H1 (cell line): ENCODE data around the gene HRH4. TPM values are rescaled to one million over a fixed set of nuclear protein-coding genes. Genes with fewer than 3 reads are reported as not detected.

Source experiments
- CTCF ChIA-PET: fragments of 300-600 bp; sonication (Branson Sonifier 250); formaldehyde crosslinking; loops from one replicate; lab custom pipeline; 2021; ENCODE audit not compliant: partially characterized antibody; lab: Charles Lee
- POLR2A ChIA-PET: fragments of 300-600 bp; sonication (Branson Sonifier 250); formaldehyde crosslinking; loops from one replicate; lab custom pipeline; 2021; ENCODE audit warnings: inconsistent platforms; ENCODE audit not compliant: partially characterized antibody; lab: Charles Lee
- DNase-seq, 2 experiments: peaks; one replicate each; pipeline versions ENCODE4 v3.0.0 to v3.0.0-alpha.2; 2010 to 2022; ENCODE audit warnings: low spot score in 2 of 2, low read depth in 1 of 2, mixed read lengths in 1 of 2
- FAIRE-seq: peaks from 2 replicates; lab custom pipeline; 2011; peaks lifted over from hg19 to GRCh38; lab: Jason Lieb, UNC
- H2AFZ ChIP-seq: 2 replicates; pipeline ENCODE4 v1.8.1; 2012; ENCODE audit warnings: low read length, inconsistent platforms
- H2AK5ac ChIP-seq: 2 replicates; pipeline ENCODE4 v1.6.1; 2013; ENCODE audit warnings: low read depth, low read length
- H2BK120ac ChIP-seq: replicated peaks from 2 replicates; pipeline ENCODE3; 2013; ENCODE audit warnings: low read depth, low read length, inconsistent platforms
- H2BK12ac ChIP-seq: 2 replicates; pipeline ENCODE4 v1.6.1; 2013; ENCODE audit warnings: low read depth, low read length
- H2BK15ac ChIP-seq: 2 replicates; pipeline ENCODE4 v1.6.1; 2013; ENCODE audit warnings: low read length
- H2BK20ac ChIP-seq: 2 replicates; pipeline ENCODE4 v1.6.1; 2013; ENCODE audit warnings: low read length
- H2BK5ac ChIP-seq: 2 replicates; pipeline ENCODE4 v1.6.1; 2013; ENCODE audit warnings: low read depth, low read length
- H3K14ac ChIP-seq: 2 replicates; pipeline ENCODE4 v1.6.1; 2013; ENCODE audit warnings: inconsistent platforms; ENCODE audit not compliant: insufficient read length
- H3K18ac ChIP-seq: 2 replicates; pipeline ENCODE4 v1.6.1; 2013; ENCODE audit warnings: low read length; ENCODE audit errors: extremely low read depth
- H3K23ac ChIP-seq: 2 replicates; pipeline ENCODE4 v1.6.1; 2013; ENCODE audit warnings: inconsistent platforms; ENCODE audit not compliant: insufficient read length
- H3K23me2 ChIP-seq: 2 replicates; pipeline ENCODE4 v1.6.1; 2013; ENCODE audit warnings: low read depth, low read length
- H3K27ac ChIP-seq: 2 replicates; pipeline ENCODE4 v1.6.1; 2011; ENCODE audit warnings: low read depth, low read length, inconsistent platforms
- H3K27me3 ChIP-seq, 4 experiments: replicated peaks in 1 of 4; 1 replicate in 1 of 4; 2 replicates in 3 of 4; pipeline versions ENCODE4 v1.6.1 to v1.8.1; 2011 to 2013; ENCODE audit warnings: low read length in 3 of 4, mild to moderate bottlenecking in 3 of 4, inconsistent platforms in 2 of 4, mixed read lengths in 2 of 4, moderate library complexity in 1 of 4; ENCODE audit not compliant: control insufficient read depth in 3 of 4, insufficient read depth in 3 of 4; ENCODE audit errors: extremely low read depth in 1 of 4
- H3K36me3 ChIP-seq, 4 experiments: 2 replicates each; pipeline versions ENCODE4 v1.6.1 to v1.8.1; 2011 to 2013; ENCODE audit warnings: mild to moderate bottlenecking in 4 of 4, low read length in 3 of 4, moderate library complexity in 2 of 4, control low read depth in 1 of 4, inconsistent platforms in 1 of 4; ENCODE audit not compliant: insufficient read depth in 4 of 4, control insufficient read depth in 2 of 4
- H3K4ac ChIP-seq: replicated peaks from 2 replicates; pipeline ENCODE3; 2013; ENCODE audit warnings: low read length, low read depth, mixed read lengths, inconsistent platforms; ENCODE audit not compliant: insufficient read length
- H3K4me1 ChIP-seq, 4 experiments: replicated peaks in 1 of 4; 1 replicate in 1 of 4; 2 replicates in 3 of 4; pipeline versions ENCODE4 v1.6.1 to v1.8.1; 2011 to 2013; ENCODE audit warnings: low read length in 3 of 4, inconsistent platforms in 2 of 4, mixed read lengths in 1 of 4; ENCODE audit not compliant: insufficient read depth in 4 of 4, control insufficient read depth in 3 of 4
- H3K4me2 ChIP-seq, 2 experiments: 2 replicates each; pipeline versions ENCODE4 v1.6.1 to v1.8.1; 2011 to 2013; ENCODE audit warnings: low read depth in 2 of 2, low read length in 2 of 2, control low read depth in 1 of 2, inconsistent platforms in 1 of 2, mild to moderate bottlenecking in 1 of 2; ENCODE audit not compliant: insufficient read depth in 1 of 2
- H3K4me3 ChIP-seq, 4 experiments: fragments of 200-600, 300-600 bp in 1 of 4; sonication (generic), shearing (Covaris generic), sonication (Bioruptor Twin) in 1 of 4; 2 replicates each; pipeline versions ENCODE4 v1.5.1 to v1.8.1; 2011 to 2016; ENCODE audit warnings: low read length in 4 of 4, low read depth in 3 of 4, control low read depth in 2 of 4, inconsistent platforms in 2 of 4, mild to moderate bottlenecking in 2 of 4, mixed read lengths in 1 of 4, moderate library complexity in 1 of 4; ENCODE audit not compliant: insufficient read depth in 2 of 4; ENCODE audit errors: extremely low read depth in 1 of 4
- H3K56ac ChIP-seq: replicated peaks from 2 replicates; pipeline ENCODE3; 2013; ENCODE audit warnings: low read depth, mild to moderate bottlenecking, mixed read lengths, low read length, inconsistent platforms; ENCODE audit not compliant: insufficient read length
- H3K79me1 ChIP-seq: 2 replicates; pipeline ENCODE4 v1.6.1; 2013; ENCODE audit warnings: low read depth, low read length, control low read depth
- H3K79me2 ChIP-seq, 2 experiments: 2 replicates each; pipeline versions ENCODE4 v1.6.1 to v1.8.1; 2012 to 2013; ENCODE audit warnings: low read length in 2 of 2, mild to moderate bottlenecking in 2 of 2, inconsistent platforms in 1 of 2; ENCODE audit not compliant: insufficient read depth in 2 of 2, control insufficient read depth in 1 of 2
- H3K9ac ChIP-seq, 4 experiments: replicated peaks in 1 of 4; 1 replicate in 1 of 4; 2 replicates in 3 of 4; pipeline versions ENCODE4 v1.6.1 to v1.8.1; 2011 to 2013; ENCODE audit warnings: low read depth in 3 of 4, low read length in 3 of 4, control low read depth in 2 of 4, mild to moderate bottlenecking in 2 of 4, moderate library complexity in 2 of 4, inconsistent platforms in 1 of 4; ENCODE audit errors: extremely low read depth in 1 of 4
- H3K9me3 ChIP-seq, 2 experiments: 2 replicates each; pipeline versions ENCODE4 v1.6.1 to v1.8.1; 2012 to 2013; ENCODE audit warnings: mild to moderate bottlenecking in 2 of 2, moderate library complexity in 2 of 2, control low read depth in 1 of 2, inconsistent platforms in 1 of 2, low read depth in 1 of 2, low read length in 1 of 2, mixed read lengths in 1 of 2; ENCODE audit not compliant: insufficient read depth in 2 of 2
- H4K20me1 ChIP-seq, 2 experiments: replicated peaks in 1 of 2; 2 replicates each; pipeline versions ENCODE3 to v1.8.1; 2011 to 2013; ENCODE audit warnings: inconsistent platforms in 2 of 2, low read length in 2 of 2, mild to moderate bottlenecking in 1 of 2; ENCODE audit not compliant: insufficient read depth in 2 of 2, control insufficient read depth in 1 of 2
- H4K5ac ChIP-seq: 2 replicates; pipeline ENCODE4 v1.6.1; 2013; ENCODE audit warnings: low read length, low read depth, mixed read lengths, inconsistent platforms; ENCODE audit not compliant: insufficient read length
- H4K8ac ChIP-seq: 2 replicates; pipeline ENCODE4 v1.8.0; 2013; ENCODE audit warnings: mild to moderate bottlenecking, moderate library complexity, low read length, inconsistent platforms; ENCODE audit not compliant: insufficient read depth; ENCODE audit errors: extremely low read depth
- H4K91ac ChIP-seq: replicated peaks from 2 replicates; pipeline ENCODE3; 2013; ENCODE audit warnings: low read length, mixed read lengths, inconsistent platforms; ENCODE audit not compliant: insufficient read length
- GABPA ChIP-seq: IDR thresholded peaks from 2 replicates; pipeline ENCODE4 v1.6.1; 2011; ENCODE audit warnings: mild to moderate bottlenecking, low read length, moderate library complexity, borderline replicate concordance; ENCODE audit not compliant: insufficient read depth
- HDAC2 ChIP-seq, 2 experiments: fragments of 300-600 bp in 1 of 2; sonication (generic) in 1 of 2; IDR thresholded peaks; 2 replicates each; pipeline ENCODE4 v1.6.1; 2011 to 2012; ENCODE audit warnings: low read depth in 2 of 2, low read length in 2 of 2, mild to moderate bottlenecking in 2 of 2, moderate library complexity in 2 of 2, borderline replicate concordance in 1 of 2, inconsistent platforms in 1 of 2
- PHF8 ChIP-seq: fragments of 200-600 bp; sonication (generic); conservative IDR thresholded peaks from 2 replicates; pipeline ENCODE4 v1.7.1; 2012; ENCODE audit warnings: low read depth, mild to moderate bottlenecking, inconsistent platforms, low read length, moderate library complexity
- POLR2AphosphoS5 ChIP-seq: IDR thresholded peaks from 2 replicates; pipeline ENCODE4 v1.6.1; 2011; ENCODE audit warnings: low read depth, low read length
- SIRT6 ChIP-seq: IDR thresholded peaks from one replicate; pipeline ENCODE4 v1.7.1; 2012; ENCODE audit warnings: low read length, inconsistent platforms
- SP4 ChIP-seq: IDR thresholded peaks from 2 replicates; pipeline ENCODE4 v1.6.1; 2012; ENCODE audit warnings: low read length, inconsistent platforms
- WGBS, 2 experiments: shearing (Covaris generic) in 1 of 2; methylation state at CpG; one replicate each; pipeline versions ENCODE4 v1.1.6 to v1.1.7; 2013 to 2015; ENCODE audit warnings: low lambda C conversion rate in 2 of 2, mixed read lengths in 2 of 2, inconsistent platforms in 1 of 2, low coverage in 1 of 2, missing lambda C conversion rate in 1 of 2; ENCODE audit not compliant: insufficient replicate concordance in 2 of 2, insufficient coverage in 1 of 2, insufficient read length in 1 of 2; ENCODE audit errors: extremely low coverage in 1 of 2, missing lambda C conversion rate in 1 of 2; 5-methylcytosine and 5-hydroxymethylcytosine counted together
- polyA plus RNA-seq, 7 experiments: library from polyadenylated mRNA; depleted of rRNA in 3 of 7; stranded (reverse) in 5 of 7; unstranded in 2 of 7; fragments of >200 nt in 5 of 7; fragments of 200-250 nt in 2 of 7; gene quantifications; 1 replicate in 5 of 7; 2 replicates in 1 of 7; 4 replicates in 1 of 7; pipeline versions ENCODE4 v1.2.1 to v1.2.3, GENCODE V29; 2011 to 2013; ENCODE audit warnings: missing spikeins in 2 of 7, mixed read lengths in 2 of 7
- total RNA-seq: library from RNA; stranded (reverse); fragmentation: NEBNext Ultra II Directional; extraction: Animal tissue kit (Norgen Biotek cat#: 25700); gene quantifications from 2 replicates; pipeline ENCODE4 v1.2.1, GENCODE V29; 2021
- TF ChIP-seq, protein P1 (sequence below): IDR thresholded peaks from 2 replicates; pipeline ENCODE4 v1.6.1; 2011; ENCODE audit warnings: low read depth, mild to moderate bottlenecking, low read length; ENCODE audit not compliant: insufficient read depth

Gene HRH4
- total and polyA plus RNA-seq, 2 of the 8 experiments (the other 6 are each of a cell fraction or from before 2014, with no cell fraction given) = 0.03 TPM; not detected in 1

DNA sequence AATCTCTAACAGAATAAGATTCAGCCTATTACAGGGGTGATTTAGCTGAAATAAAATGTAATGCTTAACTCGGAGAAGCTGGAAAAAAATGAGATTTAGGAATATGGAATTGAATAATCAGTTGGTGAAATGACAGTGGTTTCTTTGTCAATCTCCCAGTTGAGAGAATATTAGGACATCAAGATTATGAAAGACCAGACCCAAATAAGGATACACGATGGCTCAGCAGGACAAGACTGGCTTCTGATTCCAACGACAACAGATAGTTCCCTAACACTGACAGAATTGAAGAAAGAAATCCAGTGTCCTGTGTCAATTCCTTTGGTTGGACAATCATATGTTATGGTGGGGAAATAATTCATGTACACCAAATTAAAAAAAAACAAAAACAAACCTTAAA, 55.8 kb downstream of the HRH4 start:
- H4K5ac ChIP-seq = no peak overlapping the region
- no peak overlapping the region for H3K56ac ChIP-seq
- H3K27ac ChIP-seq = no peak overlapping the region
- H3K36me3 ChIP-seq = no peaks in the 10 kb centered on the region
- no peak overlapping the region for H3K18ac ChIP-seq
- FAIRE-seq (no peak), DNase-seq (no peak)
- H3K4me2 ChIP-seq = no peak overlapping the region
- peaks cover 0 to 5% (median 0%) of the 10 kb centered on the region in 4 experiments; a peak in 1 of 7 replicates for H3K4me1 ChIP-seq
- no peak overlapping the region for H3K4ac ChIP-seq
- H3K79me1 ChIP-seq = no peaks in the 10 kb centered on the region
- 91% methylated on average over 3 of the region's 3 CpGs; no CpG with 5 or more reads in 1 of the 2 experiments for WGBS, 2 experiments
- H4K91ac ChIP-seq = no peak overlapping the region
- H2BK5ac ChIP-seq = no peak overlapping the region
- CTCF ChIA-PET = interaction anchor here (0.7 to 5.3 kb wide), 3 partner anchors 13 to 211 kb away, joined by 3 to 62 read pairs (median 4); no protein-coding TSS in a partner anchor
- TF ChIP-seq GABPA (no peak), HDAC2 (IDR thresholded peaks at IDR 0.05; ENCODE audit: borderline replicate concordance in 1 of 2, low read depth in 2 of 2, low read length in 2 of 2) (no peak), SP4 (no peak), SIRT6 (no peak), POLR2AphosphoS5 (no peak), PHF8 (no peak)
- TF ChIP-seq, protein P1, sequence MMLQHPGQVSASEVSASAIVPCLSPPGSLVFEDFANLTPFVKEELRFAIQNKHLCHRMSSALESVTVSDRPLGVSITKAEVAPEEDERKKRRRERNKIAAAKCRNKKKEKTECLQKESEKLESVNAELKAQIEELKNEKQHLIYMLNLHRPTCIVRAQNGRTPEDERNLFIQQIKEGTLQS = no peak
- H2BK120ac ChIP-seq = no peak overlapping the region
- H4K8ac ChIP-seq = no peak overlapping the region
- no peak overlapping the region for H3K9ac ChIP-seq
- no peak overlapping the region for H3K4me3 ChIP-seq
- POLR2A ChIA-PET = interaction anchor here (0.6 kb wide), 1 partner anchor 200 kb away, joined by 3 read pairs; no protein-coding TSS in a partner anchor
- H3K79me2 ChIP-seq = no peaks in the 10 kb centered on the region
- no peaks in the 10 kb centered on the region for H4K20me1 ChIP-seq
- H2BK20ac ChIP-seq = no peak overlapping the region
- no peak overlapping the region for H2BK12ac ChIP-seq
- no peak overlapping the region for H2AFZ ChIP-seq
- H3K27me3 ChIP-seq = no peaks in the 10 kb centered on the region
- H3K9me3 ChIP-seq = no peaks in the 10 kb centered on the region
- no peak overlapping the region for H2AK5ac ChIP-seq
- no peak overlapping the region for H3K23ac ChIP-seq
- no peak overlapping the region for H3K14ac ChIP-seq
- H2BK15ac ChIP-seq = no peak overlapping the region
- H3K23me2 ChIP-seq = no peaks in the 10 kb centered on the region
